Left renal cortex interstitium (tissue), 4 donors: ENCODE measurements around the gene GUK1. TPM values are rescaled to one million over a fixed set of nuclear protein-coding genes. Genes with fewer than 3 reads are reported as not detected.

Experiments used
- DNase-seq, 4 donors: peaks; one replicate each; pipeline ENCODE4 v3.0.0-alpha.2; 2013; ENCODE audit warnings: low read depth in 4 of 4, low spot score in 2 of 4, missing footprints in 1 of 4
- polyA plus RNA-seq, 4 donors: library from polyadenylated mRNA; unstranded; fragments of 120-200 nt; gene quantifications; one replicate each; pipeline ENCODE4 v1.2.1, GENCODE V29; 2013; ENCODE audit not compliant: insufficient read length in 4 of 4

Gene GUK1
- polyA plus RNA-seq, 4 donors: 107 to 169 (median 142) TPM

DNA sequence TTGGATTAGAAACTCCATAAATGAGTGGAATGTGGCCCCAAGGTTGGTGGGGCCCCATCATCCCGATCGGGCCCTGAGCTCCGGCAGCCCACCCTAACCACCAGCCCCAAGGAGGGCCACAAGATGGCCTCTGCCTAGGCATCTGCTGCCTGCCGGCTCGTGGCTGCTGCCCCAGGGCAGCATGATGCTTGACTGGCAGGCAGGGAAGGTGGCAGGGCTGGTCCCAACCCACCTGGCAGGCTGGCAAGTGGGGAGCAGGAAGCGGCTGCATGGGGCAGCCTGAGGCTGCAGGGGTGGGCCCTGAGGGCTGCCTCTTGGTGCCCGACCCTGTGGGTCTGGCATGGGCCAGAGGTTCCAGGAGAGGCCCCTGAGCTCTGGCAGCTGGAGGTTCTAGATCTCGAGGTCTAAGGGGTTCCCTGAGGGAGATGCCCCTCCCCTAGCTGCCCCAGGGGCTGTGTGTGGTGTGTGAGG, 8.9 kb downstream of the GUK1 start:
- no peak for DNase-seq

DNA sequence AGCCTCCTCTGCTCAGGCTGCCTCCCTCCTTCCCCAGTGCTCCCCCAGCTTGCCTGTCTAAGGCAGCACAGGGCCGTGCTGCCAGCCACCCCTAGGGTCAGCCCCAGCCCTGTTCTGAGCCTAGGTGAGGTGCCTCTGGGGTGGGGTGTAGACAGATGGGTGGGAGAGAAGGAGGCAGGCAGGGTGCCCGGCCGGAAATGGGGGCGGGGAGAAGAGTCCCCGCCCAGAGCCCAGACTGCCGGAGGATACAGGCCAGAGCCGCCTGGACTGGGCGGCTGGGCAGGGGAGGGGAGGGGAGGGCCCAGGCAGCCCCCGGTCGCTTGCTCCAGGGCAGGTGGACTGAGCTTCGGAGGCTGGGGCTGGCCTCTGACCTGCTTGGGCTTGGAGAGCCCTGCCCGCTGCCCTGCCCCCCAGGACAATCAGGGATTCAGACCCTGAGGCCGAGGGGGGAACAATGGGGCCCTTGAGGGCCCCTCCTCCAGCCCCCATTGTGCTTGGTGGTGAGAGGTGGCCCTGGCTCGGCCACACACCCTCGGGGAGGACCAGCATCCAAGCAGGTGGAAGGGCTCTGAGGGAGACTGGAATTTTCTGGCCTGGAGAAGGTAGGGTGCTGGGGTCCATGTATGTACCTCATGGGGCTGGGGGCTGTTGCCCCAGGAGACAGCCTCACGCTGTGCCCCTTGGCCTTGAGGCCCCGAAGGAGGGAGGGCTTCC, 9.5 kb downstream of the GUK1 start, which contains the start of gene GJC2:
Gene GJC2, plus strand, starts transcription at position 525 of the 714 bp plus-strand sequence. CDS start 7,829 bp downstream, outside the sequence.
- no peak for DNase-seq

DNA sequence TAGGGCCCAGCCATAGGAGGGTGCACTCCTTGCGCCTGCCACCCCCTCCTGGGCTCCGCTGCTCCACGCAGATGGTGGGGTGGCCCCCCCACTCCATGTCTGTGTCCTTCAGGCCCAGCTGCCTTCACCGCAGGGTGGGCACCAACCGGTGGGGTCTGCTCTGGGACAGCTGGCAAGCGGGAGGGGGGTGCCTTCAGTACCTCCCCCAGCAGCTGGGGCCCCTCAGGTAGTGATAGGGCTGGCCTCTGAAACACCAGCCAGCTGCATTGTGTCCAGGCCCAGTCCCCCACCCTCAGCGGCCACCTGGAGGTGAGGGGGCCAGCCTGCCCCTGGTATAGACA, 10.0 kb downstream of the GUK1 start:
- DNase-seq: no peak

DNA sequence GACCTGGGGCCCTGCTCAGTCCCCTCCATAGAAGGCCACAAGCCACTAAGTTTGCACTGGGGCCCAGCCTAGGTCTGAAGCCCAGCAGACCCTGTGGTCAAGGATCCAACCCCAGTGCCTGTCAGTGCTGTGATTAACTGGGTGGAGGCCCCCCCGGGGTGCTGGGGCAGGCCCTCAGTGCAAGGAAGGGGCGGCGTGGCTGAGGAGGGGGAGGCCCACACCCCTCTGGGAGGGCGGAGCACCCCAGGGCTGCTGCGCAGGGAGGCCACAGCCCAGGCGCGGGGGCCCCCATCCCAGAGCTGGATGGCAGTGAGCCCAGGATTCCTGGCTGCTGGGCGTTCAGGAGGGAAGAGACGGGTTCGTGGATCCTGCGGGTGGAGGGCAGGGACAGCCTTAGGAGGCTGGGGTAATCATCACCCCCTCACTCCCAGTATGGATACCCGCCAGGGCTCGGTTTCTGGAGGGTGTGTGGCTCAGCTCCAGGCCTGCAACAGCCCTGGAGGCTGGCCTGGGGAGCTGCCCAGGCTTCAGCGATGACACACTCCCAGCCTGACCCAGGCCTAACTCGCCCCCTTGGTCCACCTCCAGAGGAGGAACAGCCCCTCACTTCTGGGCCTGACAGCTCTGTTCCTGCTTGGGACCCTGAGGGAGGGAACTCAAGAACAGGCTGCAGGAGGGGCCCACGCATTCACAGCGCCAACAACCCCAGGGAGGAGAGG, 10.5 kb downstream of the GUK1 start:
- DNase-seq: no peak

DNA sequence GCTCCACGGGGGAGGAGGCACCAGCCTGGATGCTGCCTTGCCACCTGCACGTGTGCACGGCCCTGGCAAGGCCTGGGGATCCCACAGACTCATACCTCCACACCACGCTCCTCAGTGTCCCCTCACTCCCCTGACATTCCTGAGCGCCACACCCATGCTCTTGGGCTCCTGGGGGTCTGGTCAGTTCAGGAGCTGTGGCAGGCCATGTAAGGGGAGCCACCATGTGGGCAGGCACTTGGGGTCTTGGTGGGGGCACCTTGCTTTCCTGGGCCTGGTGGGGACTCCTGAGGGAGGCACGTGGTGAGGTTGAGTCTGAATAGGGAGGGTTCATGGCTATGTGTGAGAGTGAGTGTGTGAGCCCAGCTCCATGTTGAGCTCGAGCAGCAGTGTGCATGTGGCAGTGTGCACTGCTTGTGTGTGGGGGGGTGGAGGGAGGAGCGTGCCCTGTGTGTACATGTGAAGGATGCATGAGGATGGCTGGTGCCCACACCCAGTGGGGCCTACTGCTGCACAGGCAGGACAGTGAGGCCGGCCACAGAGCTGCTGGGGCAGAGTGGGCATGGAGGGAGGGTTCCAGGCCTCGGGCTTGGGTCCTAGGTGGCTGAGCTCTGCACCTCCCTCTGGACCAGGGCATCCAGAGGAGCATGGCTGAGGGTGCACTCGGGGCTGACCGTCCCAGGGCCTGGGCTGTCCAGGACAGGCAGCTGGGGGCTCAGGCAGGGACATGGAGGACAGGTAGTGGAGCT, 11.3 kb downstream of the GUK1 start:
- DNase-seq: no peak

DNA sequence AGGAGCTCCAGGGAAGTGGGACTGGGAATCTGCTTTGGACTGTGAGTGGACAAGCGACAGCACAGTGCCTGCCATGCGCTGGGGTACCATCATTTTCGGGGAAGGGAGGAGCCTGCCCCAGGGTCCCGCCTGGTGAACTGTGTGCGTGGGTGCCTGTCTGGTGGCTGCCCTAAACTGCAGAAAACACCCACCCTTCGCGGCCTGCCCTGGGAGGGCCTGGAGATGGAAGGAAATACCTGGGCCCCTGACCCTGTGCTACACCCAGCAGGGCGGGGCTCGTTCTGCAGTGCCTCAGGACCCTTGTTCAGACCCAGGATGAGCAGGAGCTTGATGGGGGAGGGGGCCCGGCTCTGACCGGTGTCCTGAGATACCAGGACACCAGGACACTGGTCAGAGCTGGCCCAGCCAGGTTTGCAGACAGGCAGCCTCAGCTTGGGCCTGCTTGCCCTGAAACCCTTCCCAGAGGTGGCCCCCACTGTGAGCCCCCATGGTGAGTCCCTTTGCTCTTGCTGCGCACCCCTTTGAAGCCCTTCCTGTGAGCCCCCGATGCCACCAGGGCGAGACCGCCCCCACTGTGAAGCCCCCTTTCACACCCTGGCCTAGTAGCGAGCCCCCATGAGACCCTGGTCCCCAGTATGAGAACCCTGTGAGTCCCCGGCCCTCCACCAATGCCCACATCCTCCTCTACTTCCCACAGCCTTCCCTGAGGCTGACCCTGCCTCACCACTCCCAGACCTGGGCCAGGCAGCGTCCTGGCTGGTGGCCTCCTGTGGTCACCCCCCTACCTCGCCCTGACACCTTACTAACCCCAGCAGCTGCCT, 12.2 kb downstream of the GUK1 start:
- DNase-seq: no peak

DNA sequence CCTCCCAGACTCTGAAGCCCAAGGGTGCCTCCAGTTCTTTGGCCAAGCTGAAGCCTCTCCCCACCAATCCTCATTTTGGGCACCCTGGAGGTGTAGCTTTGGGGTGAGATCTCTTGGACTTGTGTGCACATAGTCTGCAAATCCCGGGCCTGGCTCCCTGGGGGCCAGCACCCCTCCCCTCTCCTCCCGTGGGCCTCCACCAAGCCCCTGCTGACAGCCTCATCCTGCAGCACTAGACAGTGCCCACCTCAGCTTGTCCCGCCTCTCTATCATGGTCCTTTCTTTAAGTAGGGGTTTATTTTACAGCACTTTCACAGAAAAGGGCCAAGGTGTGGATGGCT, 12.8 kb downstream of the GUK1 start:
- no peak for DNase-seq

DNA sequence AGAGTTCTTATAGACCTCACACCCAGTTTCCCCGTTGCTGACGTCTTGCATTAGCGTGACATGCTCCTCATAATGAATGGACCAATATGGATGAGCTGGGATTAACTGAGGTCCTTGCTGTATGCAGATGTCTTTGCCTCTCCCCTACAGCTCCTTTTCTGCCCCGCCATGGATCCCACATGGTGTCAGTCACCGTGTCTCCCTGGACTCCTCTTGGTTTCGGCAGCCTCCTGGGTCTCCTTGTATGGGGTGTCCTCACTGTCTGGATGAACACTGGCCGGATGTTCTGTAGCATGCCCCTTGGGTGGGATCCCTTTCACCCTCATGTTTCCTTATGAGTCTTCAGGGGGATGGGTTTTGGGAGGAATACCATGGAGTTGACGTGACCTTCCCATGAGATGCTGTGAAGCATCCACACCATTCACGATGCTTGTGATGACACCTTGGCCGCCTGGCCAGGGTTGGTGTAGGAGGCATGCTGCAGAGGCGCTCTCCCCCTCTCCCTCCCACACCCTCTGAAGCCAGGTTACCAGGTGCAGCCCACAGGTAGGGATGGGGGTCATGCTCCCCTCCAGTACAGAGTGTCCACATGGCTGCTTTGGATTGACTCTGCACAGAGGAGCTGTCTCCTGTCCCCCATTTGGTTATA, 14.1 kb downstream of the GUK1 start:
- DNase-seq: no peak

DNA sequence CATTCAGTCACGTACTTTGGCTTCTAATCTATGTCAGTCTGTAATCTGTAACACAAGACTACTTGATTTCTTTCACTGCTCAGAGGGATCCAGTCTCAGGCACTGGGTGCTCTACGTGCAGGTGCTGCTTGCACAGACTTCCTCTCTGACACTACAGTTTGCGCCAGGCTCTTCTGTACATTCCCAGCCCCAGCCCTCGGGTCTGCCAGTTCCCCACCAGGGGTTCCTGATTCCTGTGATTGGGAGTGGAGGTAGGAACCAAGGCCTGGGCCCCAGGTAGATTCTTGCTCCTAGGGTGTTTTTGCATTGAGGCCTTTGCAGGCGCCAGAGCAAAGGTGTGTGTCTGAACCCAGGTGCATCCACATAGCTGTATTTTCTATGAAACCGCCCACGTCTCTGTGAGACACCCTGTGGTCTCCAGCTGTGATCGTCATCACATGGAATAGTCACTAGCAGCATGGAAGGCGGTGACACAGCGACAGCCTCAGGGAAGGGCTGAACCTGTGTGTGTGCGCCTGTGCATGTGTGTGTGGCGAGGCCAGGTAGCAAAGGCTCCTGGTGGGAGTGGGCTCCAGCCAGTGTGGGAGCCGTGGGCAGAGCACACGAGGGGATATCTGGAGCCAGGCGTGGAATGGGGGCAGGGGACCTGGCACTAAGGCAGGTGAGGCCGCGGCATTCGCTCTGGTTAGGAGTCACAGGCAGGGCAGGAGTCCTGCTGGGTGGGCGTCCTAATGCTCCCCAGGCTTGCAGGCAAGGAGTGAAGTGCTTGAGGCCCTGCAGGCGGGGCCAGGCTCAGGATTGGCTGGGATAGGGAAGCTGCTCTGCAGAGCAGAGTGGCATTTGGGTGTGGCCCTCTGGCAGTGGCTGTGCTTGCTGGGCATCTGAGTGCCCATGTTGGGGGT, 14.8 kb downstream of the GUK1 start:
- no peak for DNase-seq

DNA sequence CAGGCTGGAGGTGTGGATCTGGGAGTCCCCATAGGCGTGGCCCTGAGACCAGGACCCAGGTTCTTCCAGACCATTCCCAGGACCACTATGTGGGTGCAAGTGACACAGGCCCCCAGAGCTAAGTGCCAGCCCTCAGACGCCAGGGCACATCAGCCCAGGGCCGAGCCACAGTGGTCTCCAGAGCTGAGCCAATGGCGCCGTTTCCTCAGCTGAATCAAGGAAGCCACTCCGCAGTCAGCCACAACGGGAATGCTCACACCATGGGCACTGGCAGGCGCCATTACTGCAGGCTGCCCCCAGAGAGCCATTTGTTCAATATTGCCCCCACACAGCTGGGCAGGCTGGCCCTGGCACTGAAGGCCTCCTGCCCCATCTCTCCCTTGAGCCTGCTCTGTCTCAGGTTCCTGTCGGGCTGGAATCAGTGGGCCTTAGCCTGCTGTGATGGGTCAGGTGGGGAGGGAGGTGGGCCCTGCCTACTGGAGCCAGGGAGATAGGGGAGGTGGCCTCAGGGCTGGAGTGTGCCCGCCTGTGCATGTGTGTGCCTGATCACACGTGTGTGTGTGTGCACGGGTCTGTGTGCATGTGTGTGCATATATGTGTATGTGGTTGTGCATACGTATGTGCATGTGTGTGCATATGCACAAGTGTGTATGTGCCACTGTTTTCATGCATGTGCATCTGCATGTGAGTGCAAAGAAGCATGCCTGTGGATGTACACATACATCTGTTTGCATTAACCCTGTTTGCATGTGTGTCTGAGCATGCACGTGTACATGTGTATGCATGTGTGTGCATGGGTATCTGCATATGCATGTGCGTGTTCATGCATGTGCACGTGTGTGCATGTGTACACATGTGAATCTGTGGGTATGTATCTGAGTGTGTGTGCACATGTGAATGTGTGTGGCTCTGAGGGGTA, 15.8 kb downstream of the GUK1 start:
- DNase-seq: no peak

DNA sequence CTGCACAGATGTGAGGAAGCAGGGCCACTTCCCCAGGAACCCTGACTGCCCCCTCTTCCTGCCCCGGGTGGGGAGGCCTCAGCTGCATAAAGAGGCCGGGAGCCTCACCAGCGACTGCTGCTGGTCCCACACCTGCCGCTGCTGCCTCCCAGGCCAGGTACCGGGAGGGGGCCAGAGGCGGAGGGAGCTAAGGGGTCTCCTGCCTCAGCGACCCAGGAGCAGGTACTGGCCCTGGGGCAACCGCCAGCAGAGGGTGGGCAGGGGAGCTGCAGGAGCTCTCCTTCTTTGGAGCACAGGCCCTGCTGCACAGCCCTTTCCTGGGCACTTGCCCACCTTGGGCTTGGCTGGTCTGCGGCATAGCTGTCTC, 16.4 kb downstream of the GUK1 start:
- DNase-seq: no peak

DNA sequence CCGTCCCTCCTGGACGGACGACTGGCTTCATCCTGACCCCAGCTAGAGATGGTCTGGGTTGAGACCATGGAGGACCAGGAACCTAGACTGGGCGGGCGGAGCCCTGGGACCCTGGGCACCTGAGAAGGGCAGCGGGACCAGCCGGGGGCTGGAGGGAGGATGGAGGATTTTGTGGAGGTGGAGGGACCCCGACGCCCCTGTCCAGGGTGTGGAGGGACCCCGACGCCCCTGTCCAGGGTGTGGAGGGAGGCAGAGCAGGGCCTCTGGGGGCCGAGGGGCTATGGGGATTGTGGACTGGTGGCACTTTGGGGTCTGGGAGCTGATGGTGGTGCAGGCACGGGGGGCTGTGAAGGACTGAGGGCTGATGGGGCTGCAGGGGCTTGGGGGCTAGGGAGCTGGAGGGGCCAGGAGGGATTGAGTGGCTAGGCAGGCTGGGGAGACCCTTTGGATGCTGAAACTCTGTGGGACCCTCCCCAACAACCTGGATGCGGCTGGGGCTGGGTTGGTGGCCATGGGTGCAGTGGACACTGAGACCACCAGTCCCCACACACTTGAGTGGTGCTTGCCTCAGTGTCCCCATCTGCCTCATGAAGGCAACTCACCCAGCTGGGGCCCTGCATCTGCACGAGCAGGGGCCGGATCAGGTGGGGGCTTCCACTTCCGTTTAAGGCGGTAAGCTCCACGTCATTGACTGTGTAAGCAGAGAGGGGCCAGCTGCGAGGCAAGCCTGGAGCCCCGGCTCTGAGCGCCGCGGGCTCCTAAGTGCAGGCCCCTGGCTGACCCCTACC, 17.1 kb downstream of the GUK1 start:
- no peak for DNase-seq

DNA sequence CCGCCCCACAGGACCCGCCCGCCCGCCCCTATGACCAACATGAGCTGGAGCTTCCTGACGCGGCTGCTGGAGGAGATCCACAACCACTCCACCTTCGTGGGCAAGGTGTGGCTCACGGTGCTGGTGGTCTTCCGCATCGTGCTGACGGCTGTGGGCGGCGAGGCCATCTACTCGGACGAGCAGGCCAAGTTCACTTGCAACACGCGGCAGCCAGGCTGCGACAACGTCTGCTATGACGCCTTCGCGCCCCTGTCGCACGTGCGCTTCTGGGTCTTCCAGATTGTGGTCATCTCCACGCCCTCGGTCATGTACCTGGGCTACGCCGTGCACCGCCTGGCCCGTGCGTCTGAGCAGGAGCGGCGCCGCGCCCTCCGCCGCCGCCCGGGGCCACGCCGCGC, 17.6 kb downstream of the GUK1 start:
- no peak for DNase-seq

DNA sequence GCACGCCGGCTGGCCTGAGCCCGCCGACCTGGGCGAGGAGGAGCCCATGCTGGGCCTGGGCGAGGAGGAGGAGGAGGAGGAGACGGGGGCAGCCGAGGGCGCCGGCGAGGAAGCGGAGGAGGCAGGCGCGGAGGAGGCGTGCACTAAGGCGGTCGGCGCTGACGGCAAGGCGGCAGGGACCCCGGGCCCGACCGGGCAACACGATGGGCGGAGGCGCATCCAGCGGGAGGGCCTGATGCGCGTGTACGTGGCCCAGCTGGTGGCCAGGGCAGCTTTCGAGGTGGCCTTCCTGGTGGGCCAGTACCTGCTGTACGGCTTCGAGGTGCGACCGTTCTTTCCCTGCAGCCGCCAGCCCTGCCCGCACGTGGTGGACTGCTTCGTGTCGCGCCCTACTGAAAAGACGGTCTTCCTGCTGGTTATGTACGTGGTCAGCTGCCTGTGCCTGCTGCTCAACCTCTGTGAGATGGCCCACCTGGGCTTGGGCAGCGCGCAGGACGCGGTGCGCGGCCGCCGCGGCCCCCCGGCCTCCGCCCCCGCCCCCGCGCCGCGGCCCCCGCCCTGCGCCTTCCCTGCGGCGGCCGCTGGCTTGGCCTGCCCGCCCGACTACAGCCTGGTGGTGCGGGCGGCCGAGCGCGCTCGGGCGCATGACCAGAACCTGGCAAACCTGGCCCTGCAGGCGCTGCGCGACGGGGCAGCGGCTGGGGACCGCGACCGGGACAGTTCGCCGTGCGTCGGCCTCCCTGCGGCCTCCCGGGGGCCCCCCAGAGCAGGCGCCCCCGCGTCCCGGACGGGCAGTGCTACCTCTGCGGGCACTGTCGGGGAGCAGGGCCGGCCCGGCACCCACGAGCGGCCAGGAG, 18.3 kb downstream of the GUK1 start:
- no peak for DNase-seq

DNA sequence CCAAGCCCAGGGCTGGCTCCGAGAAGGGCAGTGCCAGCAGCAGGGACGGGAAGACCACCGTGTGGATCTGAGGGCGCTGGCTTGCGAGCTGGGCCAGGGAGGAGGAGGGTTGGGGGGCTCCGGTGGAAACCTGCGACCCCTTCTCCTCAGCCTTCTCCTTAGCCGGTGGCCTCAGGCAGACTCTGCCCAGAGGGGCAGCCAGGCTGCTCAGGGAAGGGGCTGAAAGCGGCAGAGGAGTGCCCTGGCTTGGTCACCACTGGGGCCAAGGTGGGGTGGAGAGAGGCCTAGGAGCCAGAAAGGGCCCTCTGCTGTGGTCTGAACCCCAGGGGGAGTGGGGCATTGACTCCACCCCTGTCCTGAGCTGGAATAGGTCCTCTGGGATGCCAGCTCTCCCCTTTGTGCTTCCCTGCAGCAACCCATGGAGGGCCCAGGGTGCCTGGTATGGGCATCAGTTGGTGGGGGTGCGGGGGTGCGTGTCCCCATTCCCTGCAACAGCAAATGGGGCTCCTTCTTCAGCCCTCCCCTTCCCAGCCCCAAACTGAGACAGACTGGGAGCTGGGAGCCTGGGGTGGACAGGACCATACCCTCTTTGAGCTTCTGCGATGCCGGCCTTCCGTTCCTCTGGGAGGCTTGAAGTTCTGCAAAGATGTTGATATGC, 19.1 kb downstream of the GUK1 start:
- DNase-seq: no peak

DNA sequence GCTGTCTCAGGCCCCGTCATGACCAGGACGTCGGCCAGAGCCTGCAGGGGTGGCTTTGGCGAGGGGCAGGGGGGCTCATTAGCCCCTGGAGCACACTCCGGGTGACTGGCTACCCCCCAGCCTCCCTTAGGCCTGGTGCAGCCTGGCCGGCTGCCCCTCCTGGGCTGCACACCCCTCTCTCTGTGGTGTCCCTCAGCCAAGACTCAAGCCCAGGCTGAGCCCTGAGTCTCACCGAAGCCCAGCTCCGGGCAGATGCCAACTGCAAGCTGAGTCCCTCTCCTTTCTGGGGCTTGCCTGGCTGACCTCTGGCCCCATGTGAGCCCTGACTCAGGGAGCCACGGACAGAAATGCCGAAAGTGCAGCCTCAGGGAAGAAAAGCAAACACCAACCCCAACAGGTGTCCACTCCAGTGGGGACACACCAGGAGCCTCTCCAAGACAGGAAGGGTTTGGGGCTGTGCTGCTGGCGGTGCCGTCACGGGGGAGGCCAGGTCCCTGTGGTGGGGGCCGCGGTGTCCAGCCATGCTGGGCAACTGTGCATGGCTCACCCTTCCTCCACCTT, 20.2 kb downstream of the GUK1 start:
- DNase-seq: no peak
